OCI-LY3 (cell line): ENCODE results near the gene ZNF618.

ENCODE experiments used
- H2AFZ ChIP-seq: fragments of 200-600, 300-600 bp; shearing (Covaris generic); 2 replicates; pipeline ENCODE4 v1.6.0; 2014; ENCODE audit warnings: antibody characterized with exemption, low read depth, low read length
- H3K27ac ChIP-seq: fragments of 200-600, 300-600 bp; sonication (generic); 2 replicates; pipeline ENCODE4 v1.5.1; 2014; ENCODE audit warnings: mild to moderate bottlenecking, low read length, moderate library complexity, mixed read lengths
- H3K27me3 ChIP-seq: fragments of 200-600, 300-600 bp; sonication (generic); 2 replicates; pipeline ENCODE4 v1.6.1; 2014; ENCODE audit warnings: low read depth, low read length, mixed read lengths
- H3K36me3 ChIP-seq: fragments of 200-600, 300-600 bp; sonication (generic); replicated peaks from 2 replicates; pipeline ENCODE3; 2014; ENCODE audit warnings: low read depth, low read length, mixed read lengths
- H3K4me1 ChIP-seq: fragments of 300-600, 200-600 bp; sonication (generic); 2 replicates; pipeline ENCODE4 v1.6.1; 2014; ENCODE audit warnings: low read length, mixed read lengths
- H3K4me2 ChIP-seq: fragments of 200-600, 300-600 bp; sonication (generic); 2 replicates; pipeline ENCODE4 v1.6.1; 2014; ENCODE audit warnings: low read length, mixed read lengths
- H3K4me3 ChIP-seq: fragments of 300-600, 200-600 bp; sonication (generic); 2 replicates; pipeline ENCODE4 v1.5.1; 2014; ENCODE audit warnings: antibody characterized with exemption, mild to moderate bottlenecking, low read length, moderate library complexity
- H3K79me2 ChIP-seq: fragments of 300-600, 200-600 bp; shearing (Covaris generic); 2 replicates; pipeline ENCODE4 v1.6.1; 2014; ENCODE audit warnings: mild to moderate bottlenecking, low read length, mixed read lengths
- H3K9ac ChIP-seq: fragments of 300-600, 200-600 bp; shearing (Covaris generic); 2 replicates; pipeline ENCODE4 v1.6.0; 2014; ENCODE audit warnings: mild to moderate bottlenecking, low read length, moderate library complexity
- H3K9me3 ChIP-seq: fragments of 200-600, 300-600 bp; shearing (Covaris generic); 2 replicates; pipeline ENCODE4 v1.6.1; 2014; ENCODE audit warnings: low read length, mixed read lengths; ENCODE audit not compliant: insufficient read depth
- H4K20me1 ChIP-seq: fragments of 200-600, 300-600 bp; sonication (generic); 2 replicates; pipeline ENCODE4 v1.6.1; 2016; ENCODE audit warnings: low read length, mixed read lengths; ENCODE audit not compliant: insufficient read depth
- EZH2phosphoT487 ChIP-seq: fragments of 200-600 bp; shearing (Covaris generic); IDR thresholded peaks from 2 replicates; pipeline ENCODE4 v1.6.1; 2018; ENCODE audit warnings: antibody characterized with exemption, mixed run types, low read depth
- TF ChIP-seq, protein P1 (sequence below): fragments of 200-600, 300-600 bp; sonication (generic); IDR thresholded peaks from 2 replicates; pipeline ENCODE4 v1.5.1; 2014; ENCODE audit warnings: antibody characterized with exemption, low read length, low read depth

The ZNF618 gene

DNA sequence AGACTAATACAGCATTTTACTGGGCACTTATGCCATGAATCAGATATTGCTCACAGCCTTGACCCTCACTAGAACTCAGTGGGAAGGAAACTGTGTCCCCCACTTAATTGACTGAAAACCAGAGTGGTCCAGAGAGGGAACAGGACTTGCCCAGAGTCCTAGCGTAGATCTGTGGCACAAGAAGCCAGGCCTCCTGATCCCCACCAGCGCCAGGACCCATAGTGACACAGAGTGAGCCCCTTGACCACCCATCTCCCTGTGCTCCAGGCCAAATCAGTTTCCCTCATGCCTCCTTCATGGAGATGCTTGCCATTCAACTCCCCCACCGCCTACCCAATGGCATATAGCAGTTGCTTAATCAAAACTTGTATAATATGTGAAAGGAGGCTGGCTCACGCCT lies 214.7 kb downstream of the ZNF618 start:
- H3K4me2 ChIP-seq = no peak overlapping the region
- H3K27ac ChIP-seq = no peak overlapping the region
- H3K36me3 ChIP-seq = no peaks in the 10 kb centered on the region
- TF ChIP-seq EZH2phosphoT487 = no peak
- TF ChIP-seq, protein P1, sequence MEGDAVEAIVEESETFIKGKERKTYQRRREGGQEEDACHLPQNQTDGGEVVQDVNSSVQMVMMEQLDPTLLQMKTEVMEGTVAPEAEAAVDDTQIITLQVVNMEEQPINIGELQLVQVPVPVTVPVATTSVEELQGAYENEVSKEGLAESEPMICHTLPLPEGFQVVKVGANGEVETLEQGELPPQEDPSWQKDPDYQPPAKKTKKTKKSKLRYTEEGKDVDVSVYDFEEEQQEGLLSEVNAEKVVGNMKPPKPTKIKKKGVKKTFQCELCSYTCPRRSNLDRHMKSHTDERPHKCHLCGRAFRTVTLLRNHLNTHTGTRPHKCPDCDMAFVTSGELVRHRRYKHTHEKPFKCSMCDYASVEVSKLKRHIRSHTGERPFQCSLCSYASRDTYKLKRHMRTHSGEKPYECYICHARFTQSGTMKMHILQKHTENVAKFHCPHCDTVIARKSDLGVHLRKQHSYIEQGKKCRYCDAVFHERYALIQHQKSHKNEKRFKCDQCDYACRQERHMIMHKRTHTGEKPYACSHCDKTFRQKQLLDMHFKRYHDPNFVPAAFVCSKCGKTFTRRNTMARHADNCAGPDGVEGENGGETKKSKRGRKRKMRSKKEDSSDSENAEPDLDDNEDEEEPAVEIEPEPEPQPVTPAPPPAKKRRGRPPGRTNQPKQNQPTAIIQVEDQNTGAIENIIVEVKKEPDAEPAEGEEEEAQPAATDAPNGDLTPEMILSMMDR = no peak
- H3K9ac ChIP-seq = no peak overlapping the region
- no peaks in the 10 kb centered on the region for H4K20me1 ChIP-seq
- no peaks in the 10 kb centered on the region for H3K27me3 ChIP-seq
- no peaks in the 10 kb centered on the region for H3K9me3 ChIP-seq
- no peak overlapping the region for H3K4me3 ChIP-seq
- H3K79me2 ChIP-seq = no peaks in the 10 kb centered on the region
- peaks cover 5% of the 10 kb centered on the region for H3K4me1 ChIP-seq
- no peak overlapping the region for H2AFZ ChIP-seq

DNA sequence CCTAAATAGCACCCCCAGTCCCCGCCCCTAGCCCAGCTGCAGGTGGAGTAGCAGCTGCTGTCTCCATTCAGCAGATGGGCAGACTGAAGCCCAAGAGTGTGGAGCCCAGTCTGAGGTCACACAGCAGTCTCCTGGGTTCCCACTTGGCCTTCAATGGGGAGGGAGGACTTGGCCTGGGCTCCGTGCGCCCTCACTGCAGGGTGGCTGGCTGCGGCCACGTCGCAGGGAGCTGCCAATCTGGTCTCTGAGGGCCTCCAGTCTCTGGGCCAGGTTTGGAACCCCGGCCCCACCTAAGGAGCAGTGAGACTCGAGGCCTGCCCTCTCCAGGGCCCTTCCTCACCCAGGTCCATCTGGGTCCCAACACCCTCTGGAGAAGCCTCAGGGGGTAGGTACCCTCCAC lies 215.6 kb downstream of the ZNF618 start:
- Histone ChIP-seq H3K27ac (no peak overlapping the region), H3K4me1 (peaks cover 14% of the 10 kb centered on the region), H3K9me3 (no peaks in the 10 kb centered on the region), H3K4me3 (no peak overlapping the region), H4K20me1 (no peaks in the 10 kb centered on the region), H2AFZ (no peak overlapping the region), H3K27me3 (no peaks in the 10 kb centered on the region), H3K9ac (no peak overlapping the region), H3K79me2 (no peaks in the 10 kb centered on the region), H3K36me3 (no peaks in the 10 kb centered on the region), H3K4me2 (no peak overlapping the region)
- TF ChIP-seq, protein P1 = no peak
- TF ChIP-seq EZH2phosphoT487 = no peak

DNA sequence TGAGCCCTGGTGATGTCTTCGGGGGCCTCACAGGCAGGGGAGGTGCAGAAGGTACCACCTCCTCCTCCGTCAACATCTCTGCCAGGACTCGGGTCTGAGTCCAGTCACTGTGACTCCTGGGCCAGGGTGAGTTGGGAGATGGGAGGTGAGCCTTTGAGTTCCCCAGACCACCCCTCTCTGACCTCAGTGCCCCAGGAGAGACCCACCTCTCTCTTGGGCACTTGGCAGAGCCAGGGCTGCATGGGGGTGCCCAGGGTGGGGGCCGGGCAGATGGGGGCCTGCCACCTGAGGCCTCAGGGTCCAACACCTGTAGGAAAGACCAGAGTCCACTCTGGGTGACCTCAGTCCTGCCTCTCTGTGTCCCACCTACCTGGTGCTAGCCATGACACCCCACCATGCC lies 216.2 kb downstream of the ZNF618 start:
- Histone ChIP-seq H3K27ac (no peak overlapping the region), H4K20me1 (no peaks in the 10 kb centered on the region), H3K9ac (no peak overlapping the region), H3K9me3 (no peaks in the 10 kb centered on the region), H3K4me3 (no peak overlapping the region), H3K79me2 (no peaks in the 10 kb centered on the region), H3K4me2 (no peak overlapping the region), H3K4me1 (peaks cover 20% of the 10 kb centered on the region), H3K36me3 (no peaks in the 10 kb centered on the region), H3K27me3 (no peaks in the 10 kb centered on the region), H2AFZ (no peak overlapping the region)
- TF ChIP-seq EZH2phosphoT487 = no peak
- TF ChIP-seq, protein P1 = no peak

- Histone ChIP-seq H3K4me1 (peaks cover 20% of the 10 kb centered on the region), H3K79me2 (no peaks in the 10 kb centered on the region), H2AFZ (no peak overlapping the region), H3K9me3 (no peaks in the 10 kb centered on the region), H3K4me3 (no peak overlapping the region), H3K27ac (no peak overlapping the region), H3K27me3 (no peaks in the 10 kb centered on the region), H3K36me3 (no peaks in the 10 kb centered on the region), H3K9ac (no peak overlapping the region), H4K20me1 (no peaks in the 10 kb centered on the region), H3K4me2 (no peak overlapping the region)
- TF ChIP-seq, protein P1 = no peak
Observed at GRCh38 chr9:114093031-114093471, 216.9 kb downstream of the ZNF618 start.
